Tibial nerve (tissue), 4 donors: ENCODE measurements around the gene TM4SF1. TPM values are rescaled to one million over a fixed set of nuclear protein-coding genes. Genes with fewer than 3 reads are reported as not detected.

Experiments used
- DNase-seq, 2 donors: peaks; one replicate each; pipeline ENCODE4 v3.0.0-alpha.2; 2019; ENCODE audit warnings: low spot score in 2 of 2
- H3K27ac ChIP-seq, 4 donors: fragments of 200-600 bp; sonication (generic) in 3 of 4; one replicate each; pipeline ENCODE4 v1.5.1; 2017 to 2019; ENCODE audit warnings: mild to moderate bottlenecking in 1 of 4
- H3K27me3 ChIP-seq, 2 donors: fragments of 200-600 bp; sonication (generic) in 1 of 2; one replicate each; pipeline versions ENCODE4 v1.5.1 to v1.6.0; 2017 to 2019
- H3K36me3 ChIP-seq, 3 donors: fragments of 200-600 bp; sonication (generic); one replicate each; pipeline ENCODE4 v1.5.1; 2018 to 2019
- H3K4me1 ChIP-seq, 4 donors: fragments of 200-600 bp; sonication (generic) in 3 of 4; one replicate each; pipeline ENCODE4 v1.5.1; 2017 to 2019
- H3K4me3 ChIP-seq, 4 donors: fragments of 200-600 bp; sonication (generic) in 3 of 4; one replicate each; pipeline ENCODE4 v1.5.1; 2017 to 2019; ENCODE audit warnings: mild to moderate bottlenecking in 1 of 4, moderate library complexity in 1 of 4
- H3K9me3 ChIP-seq, 4 donors: fragments of 200-600 bp; sonication (generic) in 3 of 4; one replicate each; pipeline ENCODE4 v1.5.1; 2017 to 2019
- EP300 ChIP-seq, 2 donors: sonication (generic); formaldehyde crosslinking; IDR thresholded peaks; one replicate each; pipeline ENCODE4 v1.6.1; 2017; ENCODE audit warnings: antibody characterized with exemption in 2 of 2, mild to moderate bottlenecking in 1 of 2
- POLR2A ChIP-seq, 2 donors: fragments of 450-650 bp; IDR thresholded peaks; one replicate each; pipeline ENCODE4 v1.6.1; 2017; ENCODE audit warnings: antibody characterized with exemption in 2 of 2, mild to moderate bottlenecking in 2 of 2, moderate library complexity in 2 of 2
- WGBS, 2 donors: methylation state at CpG; one replicate each; pipeline ENCODE4 v1.1.5; 2018; 5-methylcytosine and 5-hydroxymethylcytosine counted together
- total RNA-seq, 4 donors: library from RNA; depleted of rRNA; stranded (reverse); fragments of >200 nt; gene quantifications; one replicate each; pipeline ENCODE4 v1.1.0, GENCODE V29; 2016
- TF ChIP-seq, protein P1 (sequence below), 5 experiments: fragments of 200-600 bp in 3 of 5; fragments of 450-650 bp in 2 of 5; sonication (generic) in 3 of 5; IDR thresholded peaks; one replicate each; pipeline ENCODE4 v1.5.1; 2016 to 2019; ENCODE audit warnings: antibody characterized with exemption in 5 of 5, mild to moderate bottlenecking in 3 of 5, moderate library complexity in 2 of 5

The TM4SF1 gene
- total RNA-seq, 4 donors from 2014 or later: 132 to 264 (median 169) TPM

DNA sequence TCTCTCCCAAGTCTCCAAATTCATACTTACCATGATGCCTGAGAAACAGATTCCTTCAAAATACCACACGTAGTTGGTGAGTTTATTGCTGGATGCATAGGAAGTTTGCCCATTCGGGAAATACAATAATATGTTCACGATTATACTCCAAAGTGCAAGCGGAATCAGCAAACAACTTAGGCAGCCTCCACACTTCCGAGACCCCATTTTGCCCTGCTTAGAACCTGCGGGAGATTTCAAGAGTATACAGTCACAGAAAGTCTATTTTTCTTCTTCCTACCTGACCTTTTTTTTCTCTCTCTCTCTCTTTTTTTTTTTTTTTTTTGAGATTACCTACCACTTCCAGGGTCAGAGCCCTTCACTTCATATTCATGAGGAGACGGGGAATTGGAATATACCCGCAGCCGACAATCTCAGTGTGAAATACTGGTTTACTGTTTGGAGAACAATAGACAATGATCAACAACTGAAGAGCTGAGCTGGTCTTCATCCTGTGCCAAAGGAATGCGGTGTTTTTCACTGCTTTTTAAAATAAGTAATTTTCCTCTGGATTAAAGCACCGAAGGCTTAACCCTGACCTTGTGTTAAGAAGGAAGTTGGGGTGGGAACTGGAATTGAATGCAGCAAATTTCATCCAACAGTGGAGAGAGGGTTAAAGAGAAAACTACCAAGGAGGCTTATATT, 44.1 kb downstream of the TM4SF1 start, which contains the start of gene TM4SF18:
TSS of gene TM4SF18 (minus strand) at position 461 of the 684 bp plus-strand sequence. CDS start at position 207, 254 bp downstream.
- Histone ChIP-seq H3K4me3 (peak within 1 kb of the TSS in 1 of 4 donors; percentile 24), H3K9me3 (no peaks in the 10 kb centered on the region), H3K27ac (peak within 1 kb of the TSS in 2 of 4 donors; percentile 26 to 73), H3K27me3 (no peaks in the 10 kb centered on the region), H3K4me1 (peaks cover 0 to 38% (median 3%) of the 10 kb centered on the region in 4 donors), H3K36me3 (no peaks in the 10 kb centered on the region)
- 38 to 43% methylated on average over 11 of the region's 11 CpGs for WGBS, 2 donors
- DNase-seq: no peak
- TF ChIP-seq, protein P1, sequence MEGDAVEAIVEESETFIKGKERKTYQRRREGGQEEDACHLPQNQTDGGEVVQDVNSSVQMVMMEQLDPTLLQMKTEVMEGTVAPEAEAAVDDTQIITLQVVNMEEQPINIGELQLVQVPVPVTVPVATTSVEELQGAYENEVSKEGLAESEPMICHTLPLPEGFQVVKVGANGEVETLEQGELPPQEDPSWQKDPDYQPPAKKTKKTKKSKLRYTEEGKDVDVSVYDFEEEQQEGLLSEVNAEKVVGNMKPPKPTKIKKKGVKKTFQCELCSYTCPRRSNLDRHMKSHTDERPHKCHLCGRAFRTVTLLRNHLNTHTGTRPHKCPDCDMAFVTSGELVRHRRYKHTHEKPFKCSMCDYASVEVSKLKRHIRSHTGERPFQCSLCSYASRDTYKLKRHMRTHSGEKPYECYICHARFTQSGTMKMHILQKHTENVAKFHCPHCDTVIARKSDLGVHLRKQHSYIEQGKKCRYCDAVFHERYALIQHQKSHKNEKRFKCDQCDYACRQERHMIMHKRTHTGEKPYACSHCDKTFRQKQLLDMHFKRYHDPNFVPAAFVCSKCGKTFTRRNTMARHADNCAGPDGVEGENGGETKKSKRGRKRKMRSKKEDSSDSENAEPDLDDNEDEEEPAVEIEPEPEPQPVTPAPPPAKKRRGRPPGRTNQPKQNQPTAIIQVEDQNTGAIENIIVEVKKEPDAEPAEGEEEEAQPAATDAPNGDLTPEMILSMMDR (IDR thresholded peaks at IDR 0.05): no peak
- TF ChIP-seq EP300 (IDR thresholded peaks at IDR 0.05) (no peak), POLR2A (IDR thresholded peaks at IDR 0.05) (no peak)

DNA sequence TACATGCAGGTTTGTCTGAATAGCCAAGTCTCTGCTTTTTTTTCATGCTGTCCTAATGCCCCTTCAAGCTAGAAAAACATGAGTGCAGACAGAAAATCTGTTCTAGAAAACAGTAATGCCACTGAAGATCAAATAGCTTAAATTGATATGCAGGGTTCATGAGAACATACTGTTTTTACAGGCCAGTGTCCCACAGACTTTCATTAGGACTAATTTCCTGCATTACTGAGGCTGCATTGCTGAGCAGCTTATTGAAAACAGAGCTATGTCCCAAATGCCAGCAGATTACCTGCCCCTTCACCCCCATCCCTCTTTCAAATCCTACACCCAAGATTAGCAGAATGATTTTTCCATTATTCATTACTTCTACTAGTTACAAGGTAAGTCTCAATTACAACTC, 44.7 kb downstream of the TM4SF1 start:
- Histone ChIP-seq H3K9me3 (no peaks in the 10 kb centered on the region), H3K27me3 (no peaks in the 10 kb centered on the region), H3K27ac (peak overlapping the region in 2 of 4 donors; percentile 26 to 73), H3K36me3 (no peaks in the 10 kb centered on the region), H3K4me3 (peak overlapping the region in 1 of 4 donors; percentile 24), H3K4me1 (peaks cover 0 to 38% (median 3%) of the 10 kb centered on the region in 4 donors)
- no peak for DNase-seq
- TF ChIP-seq EP300 (IDR thresholded peaks at IDR 0.05): no peak
- TF ChIP-seq, protein P1 (IDR thresholded peaks at IDR 0.05): no peak
- TF ChIP-seq POLR2A (IDR thresholded peaks at IDR 0.05): no peak

DNA sequence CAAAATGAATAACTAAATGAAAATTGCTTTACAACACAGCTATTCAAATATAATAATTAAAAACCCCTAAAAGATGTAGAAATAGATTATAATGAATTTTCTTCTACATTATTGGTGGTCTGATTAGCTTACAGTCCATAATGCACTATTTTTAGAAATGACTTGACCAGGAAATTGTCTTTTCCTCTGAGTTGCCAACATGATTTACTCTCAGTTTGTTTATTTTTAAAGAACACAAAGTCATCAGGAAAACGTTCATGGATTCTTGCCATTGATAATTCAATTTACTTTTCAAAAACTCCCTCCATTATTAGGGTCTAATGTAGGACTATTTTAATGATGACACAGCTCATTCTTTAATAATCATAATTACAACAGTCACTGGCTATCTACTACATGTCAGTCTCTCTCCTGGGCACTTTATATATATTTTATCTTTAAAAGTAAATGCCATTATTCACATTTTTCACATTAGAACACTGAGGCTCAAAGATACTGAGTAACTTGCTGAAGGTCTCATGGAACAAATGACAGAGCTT, 45.2 kb downstream of the TM4SF1 start:
- H3K4me1 ChIP-seq: peaks cover 0 to 38% (median 3%) of the 10 kb centered on the region in 4 donors
- TF ChIP-seq, protein P1 (IDR thresholded peaks at IDR 0.05): no peak
- TF ChIP-seq POLR2A (IDR thresholded peaks at IDR 0.05) (no peak), EP300 (IDR thresholded peaks at IDR 0.05) (no peak)
- peak overlapping the region in 1 of 4 donors; percentile 24 for H3K4me3 ChIP-seq
- no peak for DNase-seq
- peak overlapping the region in 2 of 4 donors; percentile 26 to 73 for H3K27ac ChIP-seq
- no peaks in the 10 kb centered on the region for H3K27me3 ChIP-seq
- WGBS, 2 donors: 8 to 15% methylated on average over 1 of the region's 1 CpG
- H3K36me3 ChIP-seq: no peaks in the 10 kb centered on the region
- no peaks in the 10 kb centered on the region for H3K9me3 ChIP-seq

DNA sequence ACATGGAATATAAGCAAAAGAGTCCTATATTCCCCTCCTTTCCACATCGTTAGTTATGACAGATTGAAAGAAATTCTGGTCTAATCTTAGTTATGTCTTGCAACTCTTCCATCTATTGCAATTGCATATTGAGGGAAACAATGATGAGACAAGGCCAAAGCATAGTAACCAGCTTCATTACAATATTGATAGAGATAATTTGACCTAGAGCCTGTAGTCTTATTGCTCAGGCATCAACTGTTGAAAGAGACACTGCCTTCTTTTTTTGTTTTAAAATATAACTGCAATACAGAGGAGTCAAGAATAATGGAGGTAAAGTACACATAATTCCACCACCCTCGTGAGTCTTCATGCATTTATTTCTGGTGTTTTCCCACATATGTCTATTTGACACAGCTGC, 46.1 kb downstream of the TM4SF1 start:
- no peak overlapping the region for H3K4me3 ChIP-seq

More for the DNA sequence above, 46.1 kb downstream of the TM4SF1 start:
- no peaks in the 10 kb centered on the region for H3K27me3 ChIP-seq
- 74 to 78% methylated on average over 2 of the region's 2 CpGs for WGBS, 2 donors
- TF ChIP-seq EP300 (IDR thresholded peaks at IDR 0.05) (no peak), POLR2A (IDR thresholded peaks at IDR 0.05) (no peak)
- TF ChIP-seq, protein P1 (IDR thresholded peaks at IDR 0.05): no peak
- no peaks in the 10 kb centered on the region for H3K9me3 ChIP-seq
- no peaks in the 10 kb centered on the region for H3K36me3 ChIP-seq
- H3K27ac ChIP-seq: no peak overlapping the region
- DNase-seq: no peak
- H3K4me1 ChIP-seq: peaks cover 0 to 30% (median 3%) of the 10 kb centered on the region in 4 donors
